Prostate gland (tissue), 2 donors: ENCODE results near the gene SLC35D2.

ENCODE experiments used
- CTCF ChIP-seq, 4 experiments: fragments of 200-600 bp in 2 of 4; fragments of 450-650 bp in 2 of 4; sonication (generic) in 2 of 4; IDR thresholded peaks; 1 replicate in 3 of 4; 2 replicates in 1 of 4; pipeline ENCODE4 v1.5.1; 2016 to 2019; ENCODE audit warnings: antibody characterized with exemption in 4 of 4, mild to moderate bottlenecking in 2 of 4, moderate library complexity in 2 of 4
- POLR2AphosphoS5 ChIP-seq: sonication (generic); formaldehyde crosslinking; IDR thresholded peaks from one replicate; pipeline ENCODE4 v1.6.1; 2017; ENCODE audit warnings: antibody characterized with exemption

GRCh38 chr9:96388144-96388543 is 4.6 kb upstream of the SLC35D2 start:
- no peak for TF ChIP-seq CTCF (IDR thresholded peaks at IDR 0.05)
- TF ChIP-seq POLR2AphosphoS5: no peak
